WTC11 (cell line): Measurements from ENCODE around the gene DGUOK. TPM values are rescaled to one million over a fixed set of nuclear protein-coding genes. Genes with fewer than 3 reads are reported as not detected.

ENCODE experiments used
- ATAC-seq: fragments of 200-7000 bp; cut with Tn5 transposase; 2 replicates; pipeline ENCODE4 v1.10.0; 2021; ENCODE audit warnings: mild to moderate bottlenecking, moderate library complexity
- CTCF ChIA-PET: fragments of 300-600 bp; sonication (Branson Sonifier 250); formaldehyde crosslinking; loops from one replicate; lab custom pipeline; 2021; ENCODE audit warnings: antibody characterized with exemption; lab: Charles Lee
- POLR2A ChIA-PET: fragments of 350-600 bp; sonication (Branson Sonifier 250); formaldehyde crosslinking; loops from one replicate; lab custom pipeline; 2021; ENCODE audit warnings: antibody characterized with exemption; lab: Charles Lee
- DNase-seq: peaks from one replicate; pipeline ENCODE4 v3.0.0; 2021; ENCODE audit warnings: low spot score
- H3K27ac Mint-ChIP-seq: 2 replicates; pipeline ENCODE4 v1.8.0; 2021; ENCODE audit warnings: mixed read lengths
- H3K27me3 Mint-ChIP-seq: 2 replicates; pipeline ENCODE4 v1.8.0; 2021; ENCODE audit warnings: low read depth, mild to moderate bottlenecking, moderate library complexity, mixed read lengths
- H3K36me3 Mint-ChIP-seq: 2 replicates; pipeline ENCODE4 v1.8.0; 2021; ENCODE audit warnings: mixed read lengths
- H3K4me1 Mint-ChIP-seq: 2 replicates; pipeline ENCODE4 v1.8.0; 2022; ENCODE audit warnings: mixed read lengths
- H3K4me3 Mint-ChIP-seq: 2 replicates; pipeline ENCODE4 v1.8.0; 2021; ENCODE audit warnings: mild to moderate bottlenecking, moderate library complexity, mixed read lengths
- H3K9me3 Mint-ChIP-seq: 2 replicates; pipeline ENCODE4 v1.8.0; 2021; ENCODE audit warnings: mixed read lengths
- E2F4 ChIP-seq: sonication (generic); formaldehyde crosslinking; IDR thresholded peaks from 2 replicates; pipeline ENCODE4 v1.8.1; 2022; ENCODE audit warnings: low read depth, mild to moderate bottlenecking, moderate library complexity, missing genetic modification reagents, borderline replicate concordance
- FOXJ3 ChIP-seq: sonication (generic); formaldehyde crosslinking; IDR thresholded peaks from 2 replicates; pipeline ENCODE4 v1.9.0; 2021; ENCODE audit warnings: missing genetic modification reagents, mild to moderate bottlenecking, borderline replicate concordance
- HMGA2 ChIP-seq: fragments of 250-450 bp; sonication (Bioruptor Pico); IDR thresholded peaks from 2 replicates; pipeline ENCODE4 v1.4.0; 2021; ENCODE audit warnings: mild to moderate bottlenecking, moderate library complexity
- JUN ChIP-seq: sonication (generic); formaldehyde crosslinking; IDR thresholded peaks from 2 replicates; pipeline ENCODE4 v1.8.0; 2023; ENCODE audit warnings: mild to moderate bottlenecking, missing genetic modification reagents
- MYBL2 ChIP-seq: sonication (generic); formaldehyde crosslinking; IDR thresholded peaks from 2 replicates; pipeline ENCODE4 v1.8.1; 2023; ENCODE audit warnings: mild to moderate bottlenecking, moderate library complexity, missing genetic modification reagents
- NFE2L1 ChIP-seq: sonication (generic); formaldehyde crosslinking; IDR thresholded peaks from 2 replicates; pipeline ENCODE4 v1.8.1; 2023; ENCODE audit warnings: missing genetic modification reagents
- SMAD3 ChIP-seq: sonication (generic); formaldehyde crosslinking; IDR thresholded peaks from 2 replicates; pipeline ENCODE4 v1.8.0; 2022; ENCODE audit warnings: missing genetic modification reagents, mild to moderate bottlenecking, borderline replicate concordance
- SOX15 ChIP-seq: fragments of 250-450 bp; sonication (Bioruptor Pico); IDR thresholded peaks from 2 replicates; pipeline ENCODE4 v1.9.0; 2021; ENCODE audit warnings: mild to moderate bottlenecking
- ZBTB21 ChIP-seq: sonication (generic); formaldehyde crosslinking; IDR thresholded peaks from 2 replicates; pipeline ENCODE4 v1.8.1; 2023; ENCODE audit warnings: mild to moderate bottlenecking, missing genetic modification reagents, borderline replicate concordance
- ZNF121 ChIP-seq: sonication (generic); formaldehyde crosslinking; IDR thresholded peaks from 2 replicates; pipeline ENCODE4 v1.8.0; 2023; ENCODE audit warnings: missing genetic modification reagents
- ZNF232 ChIP-seq: sonication (generic); formaldehyde crosslinking; IDR thresholded peaks from 2 replicates; pipeline ENCODE4 v1.8.0; 2022; ENCODE audit warnings: mild to moderate bottlenecking, missing genetic modification reagents
- ZNF281 ChIP-seq: sonication (generic); formaldehyde crosslinking; IDR thresholded peaks from 2 replicates; pipeline ENCODE4 v1.8.0; 2023; ENCODE audit warnings: mild to moderate bottlenecking, missing genetic modification reagents
- ZNF512 ChIP-seq: sonication (generic); formaldehyde crosslinking; IDR thresholded peaks from 2 replicates; pipeline ENCODE4 v1.8.1; 2022; ENCODE audit warnings: missing genetic modification reagents, borderline replicate concordance
- total RNA-seq: library from RNA; stranded (reverse); gene quantifications from 3 replicates; pipeline ENCODE4 v1.2.3, GENCODE V29; 2021

DGUOK gene
- total RNA-seq, 1 experiment from 2014 or later, result 105 TPM

DNA sequence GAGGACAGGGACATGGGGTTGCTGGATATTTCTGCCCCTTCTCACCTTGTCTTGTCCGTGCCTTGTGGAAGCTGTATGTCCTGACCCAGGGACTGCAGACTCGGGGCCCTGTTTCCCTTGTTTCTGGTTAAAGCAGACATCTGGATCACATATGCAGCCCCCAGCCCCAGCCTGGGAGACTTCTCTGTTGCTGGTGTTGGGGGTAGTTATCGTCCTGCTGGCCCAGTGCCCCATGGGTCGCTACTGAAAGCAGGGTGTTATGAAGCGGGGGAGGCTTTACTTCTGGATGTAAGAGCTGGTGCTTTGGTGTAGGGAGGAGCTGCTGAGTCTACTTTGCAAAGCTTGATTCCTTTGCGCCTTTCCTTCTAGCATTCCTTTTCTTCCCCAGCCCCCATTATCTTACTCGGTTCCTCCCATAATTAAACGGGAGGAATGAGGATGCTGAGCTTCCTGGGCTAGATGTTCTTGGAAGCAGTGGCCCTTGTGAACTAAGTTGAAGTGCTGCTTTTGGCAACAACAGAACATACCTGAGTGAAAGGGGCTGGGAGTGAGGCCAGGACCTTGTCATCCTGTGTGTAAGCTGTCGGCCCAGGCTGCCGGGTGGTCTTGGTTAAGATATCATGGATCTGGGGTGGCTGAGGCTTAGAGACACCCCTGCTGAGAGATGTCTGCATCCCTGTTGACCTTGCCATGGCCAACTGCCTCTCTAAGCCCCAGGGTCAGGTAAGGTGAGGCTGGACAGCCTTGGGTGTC lies 61.4 kb downstream of the DGUOK start:
- POLR2A ChIA-PET, result interaction anchor here (0.6 to 1.6 kb wide), 2 partner anchors 12 to 15 kb away, joined by 3 to 5 read pairs; no protein-coding TSS in a partner anchor
- no peaks in the 10 kb centered on the region for H3K9me3 Mint-ChIP-seq
- H3K4me3 Mint-ChIP-seq, result peak overlapping the region; percentile 76
- H3K4me1 Mint-ChIP-seq, result peaks cover 47% of the 10 kb centered on the region
- no peak for ATAC-seq
- H3K36me3 Mint-ChIP-seq, result peaks cover 23% of the 10 kb centered on the region
- CTCF ChIA-PET, result interaction anchor here (0.6 to 2.5 kb wide), 9 partner anchors 9 to 347 kb away, joined by 3 to 10 read pairs (median 4); partner anchors contain the start of gene BOLA3
- peaks cover 7% of the 10 kb centered on the region for H3K27me3 Mint-ChIP-seq
- TF ChIP-seq ZNF232 (CRISPR knock-in tag) (no peak), ZNF281 (CRISPR knock-in tag) (no peak), ZNF512 (CRISPR knock-in tag) (no peak)
- TF ChIP-seq, all 79 proteins: peak for 0
- no peak for DNase-seq
- H3K27ac Mint-ChIP-seq, result no peak overlapping the region

- Mint-ChIP-seq H3K27ac (no peak overlapping the region), H3K4me3 (no peak overlapping the region), H3K36me3 (peaks cover 23% of the 10 kb centered on the region), H3K9me3 (no peaks in the 10 kb centered on the region), H3K27me3 (no peaks in the 10 kb centered on the region)
- POLR2A ChIA-PET, result no interaction called here
- CTCF ChIA-PET, result interaction anchor here (0.6 kb wide), 1 partner anchor 157 kb away, joined by 3 read pairs; no protein-coding TSS in a partner anchor
- TF ChIP-seq SMAD3 (CRISPR knock-in tag) (no peak), ZNF121 (peak; percentile 73; the same call in 1 of the 2 replicates)
- TF ChIP-seq, all 79 proteins: peak for 1
- ATAC-seq, result no peak
- DNase-seq, result no peak
- H3K4me1 Mint-ChIP-seq, result peaks cover 47% of the 10 kb centered on the region
These were observed 63.3 kb downstream of the DGUOK start for GRCh38 chr2:73989972-73990371.

GRCh38 chr2:73990531-73990930 lies 63.9 kb downstream of the DGUOK start:
- POLR2A ChIA-PET, result no interaction called here
- TF ChIP-seq NFE2L1 (CRISPR knock-in tag) (no peak), ZBTB21 (no peak)
- TF ChIP-seq, all 79 proteins: peak for 0
- Mint-ChIP-seq H3K4me1 (peaks cover 51% of the 10 kb centered on the region), H3K27ac (no peak overlapping the region), H3K36me3 (peaks cover 23% of the 10 kb centered on the region), H3K4me3 (no peak overlapping the region), H3K27me3 (no peaks in the 10 kb centered on the region), H3K9me3 (no peaks in the 10 kb centered on the region)
- ATAC-seq (no peak), DNase-seq (no peak)
- CTCF ChIA-PET, result interaction anchor here (0.6 kb wide), 1 partner anchor 157 kb away, joined by 3 read pairs; no protein-coding TSS in a partner anchor

GRCh38 chr2:73992036-73992435 lies 65.4 kb downstream of the DGUOK start:
- DNase-seq, result no peak
- POLR2A ChIA-PET, result no interaction called here
- CTCF ChIA-PET, result no interaction called here
- Mint-ChIP-seq H3K4me3 (no peak overlapping the region), H3K27ac (no peak overlapping the region), H3K4me1 (peaks cover 36% of the 10 kb centered on the region), H3K27me3 (no peaks in the 10 kb centered on the region), H3K36me3 (peaks cover 16% of the 10 kb centered on the region), H3K9me3 (no peaks in the 10 kb centered on the region)
- ATAC-seq, result no peak
- TF ChIP-seq HMGA2, result no peak
- TF ChIP-seq SOX15, result no peak
- TF ChIP-seq FOXJ3 (CRISPR knock-in tag), result no peak
- TF ChIP-seq MYBL2 (CRISPR knock-in tag), result no peak
- no peak for TF ChIP-seq JUN (CRISPR knock-in tag)
- no peak for TF ChIP-seq E2F4 (CRISPR knock-in tag)
